ENCODE measurements around the gene RBM20.

RBM20 gene

GRCh38 chr10:110779489-110779888 lies 135.4 kb downstream of the RBM20 start:
- H3K4me3 ChIP-seq (ENCODE audit: low read length): no peak overlapping the region
- no peak for TF ChIP-seq ZNF274 (IDR thresholded peaks at IDR 0.05; ENCODE audit: low read depth, low read length)

- no peak for TF ChIP-seq ZNF274 (IDR thresholded peaks at IDR 0.05; ENCODE audit: low read depth, low read length)
- no peak overlapping the region for H3K4me3 ChIP-seq (ENCODE audit: low read length)
Observed at GRCh38 chr10:110780704-110781103, 136.6 kb downstream of the RBM20 start.

- H3K4me3 ChIP-seq (ENCODE audit: low read length): no peak overlapping the region
- no peak for TF ChIP-seq ZNF274 (IDR thresholded peaks at IDR 0.05; ENCODE audit: low read depth, low read length)
Observed at GRCh38 chr10:110781139-110781538, 137.0 kb downstream of the RBM20 start.

- H3K4me3 ChIP-seq (ENCODE audit: low read length): no peak overlapping the region
- no peak for TF ChIP-seq ZNF274 (IDR thresholded peaks at IDR 0.05; ENCODE audit: low read depth, low read length)
Observed at GRCh38 chr10:110782616-110783015, 138.5 kb downstream of the RBM20 start.

- no peak for TF ChIP-seq ZNF274 (IDR thresholded peaks at IDR 0.05; ENCODE audit: low read depth, low read length)
Observed at GRCh38 chr10:110783509-110784107, 139.5 kb downstream of the RBM20 start.

GRCh38 chr10:110784198-110784597 lies 140.1 kb downstream of the RBM20 start:
- H3K4me3 ChIP-seq (ENCODE audit: low read length): no peak overlapping the region
- no peak for TF ChIP-seq ZNF274 (IDR thresholded peaks at IDR 0.05; ENCODE audit: low read depth, low read length)

More at GRCh38 chr10:110783509-110784107, 139.5 kb downstream of the RBM20 start:
- H3K4me3 ChIP-seq (ENCODE audit: low read length): no peak overlapping the region

GRCh38 chr10:110786172-110786571 lies 142.0 kb downstream of the RBM20 start:
- H3K4me3 ChIP-seq (ENCODE audit: low read length): no peak overlapping the region
- no peak for TF ChIP-seq ZNF274 (IDR thresholded peaks at IDR 0.05; ENCODE audit: low read depth, low read length)

GRCh38 chr10:110788620-110789385 lies 144.7 kb downstream of the RBM20 start:
- H3K4me3 ChIP-seq (ENCODE audit: low read length): no peak overlapping the region
- TF ChIP-seq ZNF274 (IDR thresholded peaks at IDR 0.05; ENCODE audit: low read depth, low read length): no peak

- TF ChIP-seq ZNF274 (IDR thresholded peaks at IDR 0.05; ENCODE audit: low read depth, low read length): no peak
Observed at GRCh38 chr10:110789604-110790433, 145.7 kb downstream of the RBM20 start.

GRCh38 chr10:110790913-110791506 lies 146.9 kb downstream of the RBM20 start:
- H3K4me3 ChIP-seq (ENCODE audit: low read length): no peak overlapping the region
- TF ChIP-seq ZNF274 (IDR thresholded peaks at IDR 0.05; ENCODE audit: low read depth, low read length): no peak

More at GRCh38 chr10:110789604-110790433, 145.7 kb downstream of the RBM20 start:
- H3K4me3 ChIP-seq (ENCODE audit: low read length): no peak overlapping the region

- TF ChIP-seq ZNF274 (IDR thresholded peaks at IDR 0.05; ENCODE audit: low read depth, low read length): no peak
Observed at GRCh38 chr10:110791541-110792073, 147.5 kb downstream of the RBM20 start.

GRCh38 chr10:110792476-110793125 lies 148.5 kb downstream of the RBM20 start:
- TF ChIP-seq ZNF274 (IDR thresholded peaks at IDR 0.05; ENCODE audit: low read depth, low read length): no peak
- H3K4me3 ChIP-seq (ENCODE audit: low read length): no peak overlapping the region

More at GRCh38 chr10:110791541-110792073, 147.5 kb downstream of the RBM20 start:
- no peak overlapping the region for H3K4me3 ChIP-seq (ENCODE audit: low read length)

- H3K4me3 ChIP-seq (ENCODE audit: low read length): no peak overlapping the region
- no peak for TF ChIP-seq ZNF274 (IDR thresholded peaks at IDR 0.05; ENCODE audit: low read depth, low read length)
Observed at GRCh38 chr10:110793128-110793812, 149.1 kb downstream of the RBM20 start.
